Midbrain (tissue), 1 donor: Measurements from ENCODE around the gene NFE2L3.
"Not testable (repeated sequence)": the region's sequence is repeated elsewhere in the genome, so short reads cannot be mapped to it uniquely, and the experiment has no call there.

ENCODE experiments used
- DNase-seq: peaks from one replicate; lab custom pipeline; 2025; lab: John Stamatoyannopoulos, UW

NFE2L3 gene

DNA sequence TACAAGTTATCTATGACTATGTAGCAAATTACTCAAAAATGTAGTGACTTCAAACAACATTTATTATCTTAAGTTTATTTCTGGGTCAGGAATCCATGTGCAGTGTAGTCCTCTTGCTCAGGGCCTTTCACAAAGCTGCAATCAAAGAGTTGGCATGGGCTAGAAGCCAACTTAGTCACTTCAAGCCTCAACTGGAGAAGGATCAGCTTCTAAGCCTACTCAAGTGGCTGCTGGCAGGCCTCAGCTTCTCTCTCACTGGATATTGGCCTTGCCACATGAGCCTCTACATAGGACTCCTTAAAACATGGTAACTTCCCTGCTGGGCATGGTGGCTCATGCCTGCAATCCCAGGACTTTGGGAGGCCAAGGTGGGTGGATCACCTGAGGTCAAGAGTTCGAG lies 5.0 kb upstream of the NFE2L3 start:
- no peak for DNase-seq

DNA sequence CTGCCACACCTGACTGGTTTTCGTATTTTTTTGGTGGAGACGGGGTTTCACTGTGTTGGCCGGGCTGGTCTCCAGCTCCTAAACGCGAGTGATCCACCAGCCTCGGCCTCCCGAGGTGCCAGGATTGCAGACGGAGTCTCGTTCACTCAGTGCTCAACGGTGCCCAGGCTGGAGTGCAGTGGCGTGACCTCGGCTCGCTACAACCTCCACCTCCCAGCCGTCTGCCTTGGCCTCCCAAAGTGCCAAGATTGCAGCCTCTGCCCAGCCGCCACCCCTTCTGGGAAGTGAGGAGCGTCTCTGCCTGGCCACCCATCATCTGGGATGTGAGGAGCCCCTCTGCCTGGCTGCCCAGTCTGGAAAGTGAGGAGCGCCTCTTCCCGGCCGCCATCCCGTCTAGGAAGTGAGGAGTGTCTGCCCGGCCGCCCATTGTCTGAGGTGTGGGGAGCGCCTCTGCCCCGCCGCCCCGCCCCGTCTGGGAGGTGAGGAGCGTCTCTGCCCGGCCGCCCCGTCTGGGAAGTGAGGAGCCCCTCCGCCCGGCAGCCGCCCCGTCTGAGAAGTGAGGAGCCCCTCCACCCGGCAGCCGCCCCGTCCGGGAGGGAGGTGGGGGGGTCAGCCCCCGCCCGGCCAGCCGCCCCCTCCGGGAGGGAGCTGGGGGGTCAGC lies 4.2 kb upstream of the NFE2L3 start:
- not testable (repeated sequence) for DNase-seq

DNA sequence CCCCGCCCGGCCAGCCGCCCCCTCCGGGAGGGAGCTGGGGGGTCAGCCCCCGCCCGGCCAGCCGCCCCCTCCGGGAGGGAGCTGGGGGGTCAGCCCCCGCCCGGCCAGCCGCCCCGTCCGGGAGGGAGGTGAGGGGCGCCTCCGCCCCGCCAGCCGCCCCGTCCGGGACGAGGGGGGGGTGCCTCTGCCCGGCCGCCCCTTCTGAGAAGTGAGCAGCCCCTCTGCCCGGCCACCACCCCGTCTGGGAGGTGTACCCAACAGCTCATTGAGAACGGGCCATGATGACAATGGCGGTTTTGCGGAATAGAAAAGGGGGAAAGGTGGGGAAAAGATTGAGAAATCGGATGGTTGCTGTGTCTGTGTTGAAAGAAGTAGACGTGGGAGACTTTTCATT lies 3.7 kb upstream of the NFE2L3 start:
- DNase-seq = not testable (repeated sequence)

DNA sequence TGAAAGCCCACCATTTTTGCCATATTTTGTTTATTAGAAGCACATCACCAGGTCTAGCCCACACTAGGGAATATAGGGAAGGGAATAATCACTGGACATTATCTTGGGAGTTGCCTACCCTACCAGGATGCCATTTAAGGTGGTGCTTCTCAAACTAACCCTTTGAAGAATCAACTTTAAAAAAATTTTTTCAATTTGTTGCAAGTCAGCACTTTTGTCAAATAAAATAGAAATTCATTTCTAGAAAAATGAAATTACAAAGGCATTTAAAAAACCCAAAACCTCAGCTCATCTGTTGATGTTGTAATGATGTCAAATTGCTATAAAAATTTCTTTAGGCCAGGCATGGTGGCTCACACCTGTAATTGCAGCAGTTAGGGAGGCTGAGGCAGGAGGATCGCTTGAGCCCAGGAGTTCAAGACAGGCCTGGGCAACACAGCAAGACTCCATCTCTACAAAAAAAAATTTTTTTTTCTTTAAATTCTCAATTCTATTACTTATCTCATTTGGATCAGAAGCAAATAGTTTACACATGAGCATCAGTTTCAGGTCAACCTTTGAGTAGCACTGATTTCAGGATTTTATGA lies 2.5 kb upstream of the NFE2L3 start:
- DNase-seq = no peak

DNA sequence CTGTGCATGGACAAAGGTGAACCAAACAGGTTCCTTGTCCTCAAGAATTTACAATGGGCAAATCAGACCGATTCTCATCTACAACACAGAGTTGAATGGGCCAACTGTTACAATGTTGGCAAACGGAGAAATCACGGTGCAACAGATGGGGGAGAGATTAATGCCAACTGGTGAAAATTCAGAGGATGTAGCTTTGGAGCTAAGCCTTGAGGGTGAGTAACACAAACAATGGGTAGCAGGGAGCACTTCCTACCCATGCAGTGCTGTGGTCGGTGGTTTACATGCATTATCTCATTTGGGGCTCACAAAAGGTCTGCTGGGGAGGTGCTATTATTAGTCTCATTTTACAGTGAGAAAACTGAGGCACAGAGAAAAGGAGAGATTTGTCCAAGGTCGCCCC lies 902 bp upstream of the NFE2L3 start:
- DNase-seq = no peak

DNA sequence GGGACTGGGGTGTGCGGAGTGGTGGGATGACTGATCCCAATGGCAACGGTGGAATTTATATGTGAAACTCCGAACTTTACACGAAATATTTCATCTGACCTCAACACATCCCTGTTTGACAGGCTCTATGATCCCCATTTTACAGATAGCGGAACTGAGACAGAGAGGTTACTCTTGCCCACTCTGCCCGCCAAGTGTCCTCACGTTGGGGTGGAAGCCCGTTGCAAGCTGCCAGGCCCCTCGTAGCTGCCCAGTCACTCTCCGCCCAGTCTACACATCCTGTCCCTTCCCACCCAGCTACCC lies 397 bp upstream of the NFE2L3 start:
- DNase-seq = no peak

DNA sequence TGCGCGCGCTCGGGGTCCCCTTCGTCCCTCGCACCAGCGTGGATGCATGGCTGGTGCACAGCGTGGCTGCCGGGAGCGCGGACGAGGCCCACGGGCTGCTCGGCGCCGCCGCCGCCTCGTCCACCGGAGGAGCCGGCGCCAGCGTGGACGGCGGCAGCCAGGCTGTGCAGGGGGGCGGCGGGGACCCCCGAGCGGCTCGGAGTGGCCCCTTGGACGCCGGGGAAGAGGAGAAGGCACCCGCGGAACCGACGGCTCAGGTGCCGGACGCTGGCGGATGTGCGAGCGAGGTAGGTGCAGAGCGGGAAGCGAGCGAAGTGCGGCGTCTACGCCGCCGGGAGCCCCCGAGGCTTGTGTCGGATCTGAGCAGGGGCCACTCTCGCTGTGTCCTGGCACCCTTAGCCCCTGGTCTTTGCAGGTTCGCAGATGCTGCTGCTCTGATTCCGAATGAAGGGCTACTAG lies 813 bp downstream of the NFE2L3 start:
- not testable (repeated sequence) for DNase-seq

DNA sequence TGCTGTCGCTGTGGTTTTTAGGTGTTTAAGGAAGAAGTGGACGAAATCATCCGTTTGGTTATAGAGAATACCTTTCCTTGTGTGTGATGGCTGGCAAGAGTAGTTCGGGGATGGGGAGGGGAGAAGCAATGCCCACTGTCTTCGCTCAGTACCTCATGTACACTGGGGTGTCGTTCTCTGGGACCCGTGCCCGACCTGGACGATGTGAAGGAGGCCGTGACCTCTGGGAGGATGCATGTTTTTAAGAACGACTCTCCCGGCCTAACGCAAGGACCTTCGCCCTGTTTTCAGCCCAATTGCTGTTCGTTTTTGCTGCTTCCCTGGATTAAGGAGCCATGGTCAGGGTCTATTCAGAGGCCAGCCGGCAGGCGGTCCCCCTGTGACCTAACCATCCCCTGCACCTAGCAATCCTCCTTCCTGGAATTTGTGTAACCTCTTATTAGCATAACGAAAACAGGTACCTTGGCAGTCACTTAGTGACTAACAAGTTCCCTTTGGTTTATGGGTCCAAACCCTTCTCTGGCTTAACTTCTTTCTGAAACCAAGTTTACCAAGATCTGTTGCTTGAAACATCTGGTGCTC lies 1.3 kb downstream of the NFE2L3 start:
- no peak for DNase-seq

DNA sequence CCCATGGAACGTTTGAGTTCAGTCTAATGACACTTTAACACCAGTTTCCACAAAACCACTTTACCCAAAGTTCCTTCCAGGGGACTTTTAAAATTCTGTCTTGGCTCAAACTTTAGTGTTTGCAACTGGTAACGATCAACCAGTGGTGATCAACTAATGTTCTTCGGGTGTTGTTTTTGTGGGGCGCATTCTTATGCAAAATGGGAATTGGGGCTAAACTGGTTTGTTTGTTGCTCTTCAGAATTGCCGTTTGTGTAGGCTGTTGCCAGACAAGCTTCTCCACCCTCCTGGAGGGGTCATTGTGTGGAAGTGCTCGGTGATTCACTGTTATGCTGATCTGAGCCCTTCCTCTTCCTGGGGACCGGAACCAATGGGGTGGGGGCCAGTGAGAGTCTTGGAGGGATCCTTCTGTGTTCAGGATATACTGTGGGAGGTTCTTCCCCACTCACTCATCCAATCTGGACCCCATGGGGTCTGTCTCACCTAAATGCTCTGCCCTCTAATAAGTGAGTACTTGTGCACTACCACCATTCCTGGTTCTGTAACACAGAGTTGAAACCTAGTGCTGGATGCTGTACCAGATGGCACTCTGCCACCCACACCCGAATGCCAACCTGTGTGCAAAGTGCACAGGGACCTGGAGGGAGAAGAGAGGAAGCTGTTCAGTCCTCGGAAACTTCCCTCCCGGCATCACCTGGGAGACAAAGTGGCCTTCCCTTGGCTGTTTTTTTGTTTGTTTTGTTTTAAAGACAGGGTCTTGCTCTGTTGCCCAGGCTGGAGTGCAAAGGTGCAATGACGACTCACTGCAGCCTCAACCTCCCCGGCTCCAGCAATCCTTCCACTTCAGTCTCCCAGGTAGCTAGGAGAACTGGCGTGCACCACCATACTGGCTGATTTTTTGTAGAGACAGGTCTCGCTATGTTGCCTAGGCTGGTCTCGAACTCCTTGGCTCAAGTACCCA lies 2.1 kb downstream of the NFE2L3 start:
- DNase-seq = no peak

DNA sequence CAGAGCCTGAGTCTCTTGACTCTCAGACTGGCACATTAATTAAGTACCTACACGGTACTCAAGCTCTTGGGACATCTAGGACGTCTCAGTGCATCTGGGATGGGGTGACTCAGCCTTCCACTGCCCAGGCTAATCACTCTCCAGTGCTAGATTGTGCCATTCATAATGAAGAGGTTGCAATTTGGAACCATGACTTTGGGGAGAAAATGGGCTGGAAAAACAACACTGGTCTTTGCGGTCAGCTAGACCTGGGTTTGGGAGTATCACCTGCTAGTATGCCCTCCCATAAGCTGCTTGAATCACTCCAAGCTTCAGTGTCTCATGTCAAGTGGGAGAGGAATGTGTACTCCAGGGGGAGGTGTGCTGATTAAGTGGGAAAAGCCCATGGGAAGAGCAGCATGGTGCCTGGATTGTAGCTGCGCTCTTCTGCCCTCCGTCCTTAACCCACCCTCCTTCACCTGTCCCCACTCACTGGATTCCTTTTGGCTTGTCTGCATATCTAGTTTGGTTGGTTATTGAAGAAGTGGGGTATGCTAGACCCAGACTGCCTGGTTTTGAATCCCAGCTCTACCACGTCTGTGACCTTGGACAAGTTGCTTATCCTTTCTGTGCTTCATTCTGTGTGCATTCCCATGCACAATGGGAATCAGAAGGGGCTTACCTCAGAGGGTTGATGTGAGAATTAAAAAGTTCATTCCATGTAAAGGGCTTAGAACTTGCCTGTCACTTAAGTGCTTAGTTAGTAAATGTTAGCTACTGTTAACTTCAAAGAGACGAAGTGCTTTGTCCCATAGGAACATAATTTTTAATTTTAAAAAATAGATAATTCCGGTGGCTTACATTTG lies 3.8 kb downstream of the NFE2L3 start:
- DNase-seq = no peak

DNA sequence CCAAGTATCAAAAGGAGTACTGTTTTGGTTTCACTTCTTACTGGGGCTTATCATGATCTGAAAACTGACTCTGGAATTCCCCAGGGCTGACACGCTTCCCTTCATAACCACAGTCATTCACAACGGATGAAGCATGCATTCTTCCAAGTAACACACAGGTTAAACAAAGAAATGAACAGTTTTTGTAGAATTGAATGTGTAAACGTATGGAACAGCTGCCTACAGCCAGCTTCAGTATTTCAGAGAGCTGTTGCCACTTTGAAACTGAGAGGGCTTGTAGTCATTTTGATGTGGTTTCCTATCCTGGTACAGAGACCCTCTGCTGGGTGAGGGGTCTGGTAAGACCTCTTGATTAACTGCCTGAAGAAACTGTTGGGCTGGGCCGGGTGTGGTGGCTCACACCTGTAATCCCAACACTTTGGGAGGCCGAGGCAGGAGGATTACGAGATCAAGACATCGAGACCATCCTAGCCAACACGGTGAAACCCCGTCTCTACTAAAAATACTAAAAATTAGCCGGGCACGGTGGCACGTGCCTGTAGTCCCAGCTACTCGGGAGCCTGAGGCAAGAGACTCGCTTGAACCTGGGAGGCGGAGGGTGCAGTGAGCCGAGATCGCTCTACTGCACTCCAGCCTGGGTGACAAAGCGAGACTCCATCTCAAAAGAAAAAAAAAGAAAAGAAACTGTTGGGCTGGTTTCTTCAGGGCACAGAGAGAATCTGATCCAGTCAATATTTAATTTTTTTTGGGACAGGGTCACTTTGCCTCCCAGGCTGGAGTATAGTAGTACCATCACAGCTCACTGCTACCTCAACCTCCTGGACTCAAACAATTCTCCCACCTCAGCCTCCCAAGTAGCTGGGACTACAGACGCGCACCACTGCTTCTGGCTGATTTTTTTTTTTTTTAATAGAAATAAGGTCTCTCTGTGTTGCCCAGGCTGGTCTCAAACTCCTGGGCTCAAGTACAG lies 4.7 kb downstream of the NFE2L3 start:
- DNase-seq = no peak

DNA sequence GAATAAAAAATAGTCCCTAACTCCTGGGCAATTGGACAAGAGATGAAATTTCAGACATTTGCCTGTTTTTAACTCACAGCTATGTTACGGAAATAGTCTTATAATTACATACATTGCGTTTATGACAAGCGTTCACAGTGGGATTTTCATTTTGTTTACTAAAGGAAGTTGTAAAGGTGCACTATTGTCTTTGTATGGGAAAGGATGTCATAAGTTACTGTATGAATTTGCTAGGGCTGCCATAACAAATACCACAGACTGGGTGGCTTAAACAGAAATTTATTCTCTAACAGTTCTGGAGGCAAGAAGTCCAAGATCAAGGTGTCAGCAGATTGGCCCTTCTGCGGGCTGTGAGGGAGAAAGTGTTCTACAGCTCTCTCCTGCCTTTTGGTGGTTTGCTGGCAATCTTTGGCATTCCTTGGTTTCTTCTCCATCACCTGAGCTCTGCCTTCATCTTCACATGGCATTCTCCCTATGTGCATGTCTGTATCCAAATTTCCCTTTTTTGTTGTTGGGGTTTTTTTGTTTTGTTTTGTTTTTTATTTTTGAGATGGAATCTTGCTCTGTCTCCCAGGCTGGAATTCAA lies 5.6 kb downstream of the NFE2L3 start:
- DNase-seq = no peak

DNA sequence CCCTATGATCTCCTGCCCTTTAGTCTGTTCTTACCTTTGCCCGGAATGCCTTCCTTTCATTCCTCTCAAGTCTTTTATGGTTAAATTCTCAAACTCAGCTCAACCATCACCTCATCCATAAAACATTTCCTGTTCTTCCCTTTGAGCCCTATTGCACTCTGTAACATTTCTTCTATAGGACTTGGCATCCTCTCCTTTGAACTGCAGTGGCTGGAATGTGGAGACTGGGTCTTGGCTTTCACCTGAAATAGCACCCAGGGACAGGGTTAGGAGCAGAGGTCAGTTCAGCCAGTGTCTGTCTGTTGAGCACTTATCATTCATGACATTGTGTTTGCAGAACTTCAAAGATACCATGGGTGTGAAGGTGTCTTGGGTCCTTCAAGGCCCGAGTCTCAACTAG lies 7.2 kb downstream of the NFE2L3 start:
- no peak for DNase-seq

DNA sequence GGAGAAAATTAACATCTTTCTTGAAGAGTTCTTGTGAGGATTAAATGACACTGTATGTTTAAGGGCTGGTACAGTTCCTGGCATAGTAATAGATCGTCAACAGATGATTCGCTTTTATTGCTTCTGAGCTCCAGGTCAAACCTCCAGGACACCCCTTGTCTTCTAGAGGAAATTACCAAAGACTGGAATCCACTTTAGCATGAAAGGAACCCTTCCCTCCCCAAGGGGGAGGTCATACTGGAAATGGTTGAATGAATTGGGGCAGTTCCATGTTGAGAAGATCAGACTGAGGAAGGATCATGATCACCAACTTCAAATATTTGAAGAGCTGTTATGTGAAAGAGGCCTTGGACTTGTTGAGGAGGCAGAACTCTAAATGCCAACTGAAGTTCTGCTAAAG lies 8.9 kb downstream of the NFE2L3 start:
- DNase-seq = no peak

DNA sequence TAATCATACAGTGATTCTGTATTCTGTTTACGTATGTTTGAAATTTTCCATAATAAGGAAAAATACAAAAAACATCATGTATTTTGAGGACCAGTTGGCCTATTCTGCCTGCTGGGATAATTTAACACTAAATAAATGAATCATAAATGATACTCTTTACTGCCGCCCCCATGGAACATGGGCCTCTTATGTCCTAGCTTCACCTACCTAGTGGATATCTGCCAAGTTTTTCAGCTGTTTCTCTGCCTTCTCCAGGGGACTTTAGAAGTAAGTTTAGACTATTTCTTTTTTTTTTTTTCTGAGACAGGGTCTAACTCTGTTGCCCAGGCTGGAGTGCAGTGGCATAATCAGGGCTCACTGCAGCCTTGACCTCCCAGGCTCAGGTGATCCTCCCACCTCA lies 10.4 kb downstream of the NFE2L3 start:
- no peak for DNase-seq

DNA sequence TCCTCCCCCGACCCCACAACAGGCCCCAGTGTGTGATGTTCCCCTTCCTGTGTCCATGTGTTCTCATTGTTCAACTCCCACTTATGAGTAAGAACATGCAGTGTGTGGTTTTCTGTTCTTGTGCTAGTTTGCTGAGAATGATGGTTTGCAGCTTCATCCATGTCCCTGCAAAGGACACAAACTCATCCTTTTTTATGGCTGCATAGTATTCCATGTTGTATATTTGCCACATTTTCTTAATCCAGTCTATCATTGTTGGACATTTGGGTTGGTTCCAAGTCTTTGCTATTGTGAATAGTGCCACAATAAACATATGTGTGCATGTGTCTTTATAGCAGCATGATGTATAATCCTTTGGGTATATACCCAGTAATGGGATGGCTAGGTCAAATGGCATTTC lies 11.8 kb downstream of the NFE2L3 start:
- DNase-seq = not testable (repeated sequence)

DNA sequence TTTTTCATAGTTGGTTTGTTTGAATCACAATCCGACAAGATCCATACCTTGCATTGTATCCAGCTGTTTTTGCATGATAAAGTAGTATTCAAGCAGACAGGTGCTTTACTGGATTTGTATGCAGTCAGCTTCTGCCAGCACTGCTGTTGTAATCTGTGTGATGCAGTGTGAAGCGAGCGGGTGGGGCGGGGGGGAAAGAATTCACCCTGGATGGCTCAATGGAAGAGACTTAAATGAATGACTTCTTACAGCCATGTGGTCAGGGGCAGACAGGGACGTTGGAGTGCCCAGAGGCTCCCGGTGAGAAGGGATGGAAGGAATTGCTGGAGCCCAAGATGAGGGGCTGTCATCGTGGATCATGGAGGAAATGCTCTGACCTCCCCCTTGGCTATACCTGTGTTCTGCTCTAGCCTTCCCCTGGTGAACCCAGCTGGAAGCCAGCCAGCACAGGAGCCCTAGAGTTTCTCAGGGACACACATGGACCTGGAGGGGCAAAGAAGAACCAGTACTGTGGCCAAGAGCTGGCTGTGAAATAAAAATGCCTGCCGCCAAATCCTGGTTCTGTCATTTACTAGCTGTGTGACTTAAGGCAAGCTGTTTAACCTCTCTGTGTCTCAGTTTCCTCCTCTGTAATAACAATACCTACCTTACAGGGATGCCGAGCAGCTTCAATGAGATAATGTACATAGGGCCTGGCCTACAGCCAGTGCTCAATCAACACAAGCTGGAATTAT lies 14.1 kb downstream of the NFE2L3 start:
- no peak for DNase-seq

DNA sequence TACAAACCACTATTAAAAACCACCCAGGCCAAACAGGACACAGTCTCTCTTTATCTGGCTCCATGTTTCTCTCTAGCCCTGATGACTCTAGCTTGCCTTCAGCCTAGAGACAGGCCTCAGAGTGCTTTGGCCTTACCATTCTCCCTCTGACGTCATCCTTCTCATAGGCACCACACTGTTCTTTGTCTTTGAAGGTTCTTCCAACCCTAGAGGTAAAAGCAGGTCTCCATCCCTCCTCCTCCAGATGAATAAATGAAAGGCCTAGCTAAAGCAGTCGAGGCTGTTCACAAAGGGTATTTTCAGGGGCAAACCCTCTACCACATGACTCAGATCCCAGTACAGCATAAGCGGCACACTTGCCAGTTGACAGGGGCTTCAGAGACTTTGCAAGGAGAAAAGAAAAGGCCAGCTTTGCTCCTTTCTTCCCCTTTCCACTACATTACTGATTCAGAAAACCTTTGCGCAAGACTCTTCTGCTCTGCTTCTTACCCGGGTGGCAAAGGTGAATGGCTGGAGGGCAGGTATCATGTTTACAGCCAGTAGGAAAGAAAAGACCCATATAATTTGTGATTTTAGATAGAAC lies 14.8 kb downstream of the NFE2L3 start:
- DNase-seq = no peak

DNA sequence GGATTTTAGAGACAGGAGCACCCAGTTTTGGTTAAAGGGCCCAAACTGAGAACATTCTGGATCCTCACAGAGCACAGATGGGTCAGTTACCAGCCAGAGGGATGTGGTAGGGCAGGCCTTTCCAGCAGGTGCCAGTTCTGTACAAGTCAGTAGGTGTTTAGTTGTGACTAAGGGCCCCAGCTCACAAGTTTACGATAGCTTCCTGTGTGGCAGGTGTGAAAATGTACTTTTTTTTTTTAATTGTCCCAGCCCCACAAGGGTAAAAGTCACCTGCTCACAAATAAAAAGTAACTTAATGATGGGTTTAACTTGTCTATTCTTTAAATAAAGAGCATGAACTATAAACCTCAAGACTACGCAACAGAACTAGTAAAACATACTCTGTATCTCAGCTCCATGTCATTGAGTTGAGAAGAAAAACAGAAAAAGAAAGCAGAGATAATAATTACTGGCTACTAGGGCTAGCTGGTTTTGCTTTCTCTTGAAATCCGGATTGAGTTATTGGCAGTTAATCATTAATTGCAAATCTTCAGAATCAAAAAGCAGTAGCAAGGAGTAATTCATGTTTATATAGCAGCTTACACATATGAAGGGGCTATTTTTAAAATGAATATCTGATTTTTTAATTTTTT lies 15.4 kb downstream of the NFE2L3 start:
- no peak for DNase-seq
